ENCODE results near the gene CHRM5. TPM values are rescaled to one million over a fixed set of nuclear protein-coding genes. Genes with fewer than 3 reads are reported as not detected.
A peak's percentile ranks its signal among the peaks of the same experiment; 100 is the strongest.

CHRM5 gene
- total RNA-seq, 1 donor from 2014 or later: not detected

- Mint-ChIP-seq H3K27ac (ENCODE audit: unreplicated experiment) (peak within 1 kb of the TSS; percentile 98), H3K36me3 (ENCODE audit: unreplicated experiment) (no peaks in the 10 kb centered on the region), H3K9me3 (ENCODE audit: unreplicated experiment) (peaks cover 7% of the 10 kb centered on the region), H3K4me3 (ENCODE audit: unreplicated experiment) (peak within 1 kb of the TSS; percentile 96), H3K4me1 (ENCODE audit: low read depth, unreplicated experiment) (peaks cover 4% of the 10 kb centered on the region), H3K27me3 (ENCODE audit: unreplicated experiment) (peaks cover 8% of the 10 kb centered on the region)
- TF ChIP-seq CTCF (IDR thresholded peaks at IDR 0.05; ENCODE audit: partially characterized antibody, unreplicated experiment): no peak
- DNase-seq: peak; percentile 99
These were observed 133.3 kb downstream of the CHRM5 start, which contains the start of the genes EMC7 and PGBD4 for GRCh38 chr15:34101366-34102174. TSS of gene EMC7 (minus strand) at chr15:34101862. CDS start at chr15:34101839, 23 bp downstream. TSS of gene PGBD4 (plus strand) at chr15:34102083. CDS start at chr15:34102532, 449 bp downstream.

- peaks cover 4% of the 10 kb centered on the region for H3K4me1 Mint-ChIP-seq (ENCODE audit: low read depth, unreplicated experiment)
- TF ChIP-seq CTCF (IDR thresholded peaks at IDR 0.05; ENCODE audit: partially characterized antibody, unreplicated experiment): no peak
- H3K27ac Mint-ChIP-seq (ENCODE audit: unreplicated experiment): peak overlapping the region; percentile 98
- H3K27me3 Mint-ChIP-seq (ENCODE audit: unreplicated experiment): peaks cover 8% of the 10 kb centered on the region
- H3K36me3 Mint-ChIP-seq (ENCODE audit: unreplicated experiment): no peaks in the 10 kb centered on the region
- H3K4me3 Mint-ChIP-seq (ENCODE audit: unreplicated experiment): peak overlapping the region; percentile 96
- DNase-seq: no peak
- peaks cover 7% of the 10 kb centered on the region for H3K9me3 Mint-ChIP-seq (ENCODE audit: unreplicated experiment)
These were observed 134.1 kb downstream of the CHRM5 start for GRCh38 chr15:34102175-34102925.

GRCh38 chr15:34106423-34106822 is 138.1 kb downstream of the CHRM5 start:
- H3K4me3 Mint-ChIP-seq (ENCODE audit: unreplicated experiment): no peak overlapping the region
- H3K27ac Mint-ChIP-seq (ENCODE audit: unreplicated experiment): no peak overlapping the region
- TF ChIP-seq CTCF (IDR thresholded peaks at IDR 0.05; ENCODE audit: partially characterized antibody, unreplicated experiment): no peak
- peaks cover 3% of the 10 kb centered on the region for H3K4me1 Mint-ChIP-seq (ENCODE audit: low read depth, unreplicated experiment)
- H3K9me3 Mint-ChIP-seq (ENCODE audit: unreplicated experiment): peaks cover 7% of the 10 kb centered on the region
- H3K27me3 Mint-ChIP-seq (ENCODE audit: unreplicated experiment): peaks cover 8% of the 10 kb centered on the region
- H3K36me3 Mint-ChIP-seq (ENCODE audit: unreplicated experiment): no peaks in the 10 kb centered on the region
- no peak for DNase-seq

- H3K4me3 Mint-ChIP-seq (ENCODE audit: unreplicated experiment): no peak overlapping the region
- DNase-seq: no peak
- H3K4me1 Mint-ChIP-seq (ENCODE audit: low read depth, unreplicated experiment): no peaks in the 10 kb centered on the region
- H3K27me3 Mint-ChIP-seq (ENCODE audit: unreplicated experiment): no peaks in the 10 kb centered on the region
- no peaks in the 10 kb centered on the region for H3K36me3 Mint-ChIP-seq (ENCODE audit: unreplicated experiment)
- TF ChIP-seq CTCF (IDR thresholded peaks at IDR 0.05; ENCODE audit: partially characterized antibody, unreplicated experiment): no peak
- no peak overlapping the region for H3K27ac Mint-ChIP-seq (ENCODE audit: unreplicated experiment)
- no peaks in the 10 kb centered on the region for H3K9me3 Mint-ChIP-seq (ENCODE audit: unreplicated experiment)
These were observed 139.0 kb downstream of the CHRM5 start for GRCh38 chr15:34107315-34107714.
